Pons (tissue), 1 donor: ENCODE data around the gene NDUFAF5.

Source experiments
- DNase-seq: peaks from one replicate; pipeline ENCODE4 v3.0.0-alpha.2; 2016; ENCODE audit warnings: low spot score

NDUFAF5 gene

GRCh38 chr20:13824459-13824858, 39.6 kb downstream of the NDUFAF5 start:
- DNase-seq: no peak

- no peak for DNase-seq
Measured at GRCh38 chr20:13825465-13825864, 40.6 kb downstream of the NDUFAF5 start.

GRCh38 chr20:13831476-13831875, 46.6 kb downstream of the NDUFAF5 start:
- DNase-seq: no peak

GRCh38 chr20:13838664-13839063, 53.8 kb downstream of the NDUFAF5 start:
- DNase-seq: no peak

GRCh38 chr20:13839421-13840092, 54.7 kb downstream of the NDUFAF5 start:
- no peak for DNase-seq

- no peak for DNase-seq
Measured at GRCh38 chr20:13840093-13840465, 55.3 kb downstream of the NDUFAF5 start.

- DNase-seq: no peak
Measured at GRCh38 chr20:13841206-13841605, 56.4 kb downstream of the NDUFAF5 start.

- no peak for DNase-seq
Measured at GRCh38 chr20:13844296-13844695, 59.5 kb downstream of the NDUFAF5 start.

- DNase-seq: no peak
Measured at GRCh38 chr20:13851279-13851678, 66.5 kb downstream of the NDUFAF5 start.

- no peak for DNase-seq
Measured at GRCh38 chr20:13852306-13852705, 67.5 kb downstream of the NDUFAF5 start.

GRCh38 chr20:13855613-13856012, 70.8 kb downstream of the NDUFAF5 start:
- no peak for DNase-seq

GRCh38 chr20:13856354-13856753, 71.5 kb downstream of the NDUFAF5 start:
- peak; percentile 97 for DNase-seq

- DNase-seq: peak; percentile 50
Measured at GRCh38 chr20:13857304-13857703, 72.5 kb downstream of the NDUFAF5 start.

GRCh38 chr20:13857961-13858360, 73.1 kb downstream of the NDUFAF5 start:
- peak; percentile 62 for DNase-seq

GRCh38 chr20:13858439-13858838, 73.6 kb downstream of the NDUFAF5 start:
- DNase-seq: no peak

GRCh38 chr20:13858871-13859270, 74.0 kb downstream of the NDUFAF5 start:
- DNase-seq: no peak

- DNase-seq: no peak
Measured at GRCh38 chr20:13862245-13862644, 77.4 kb downstream of the NDUFAF5 start.

GRCh38 chr20:13863244-13863643, 78.4 kb downstream of the NDUFAF5 start:
- DNase-seq: no peak

GRCh38 chr20:13865156-13865555, 80.3 kb downstream of the NDUFAF5 start:
- DNase-seq: no peak

GRCh38 chr20:13865791-13866351, 81.0 kb downstream of the NDUFAF5 start:
- peak; percentile 44 for DNase-seq

GRCh38 chr20:13868331-13868730, 83.5 kb downstream of the NDUFAF5 start:
- peak; percentile 64 for DNase-seq

GRCh38 chr20:13870170-13870748, 85.4 kb downstream of the NDUFAF5 start:
- DNase-seq: peak; percentile 42
